ENCODE results near the gene GPR139. TPM values are rescaled to one million over a fixed set of nuclear protein-coding genes. Genes with fewer than 3 reads are reported as not detected.

The GPR139 gene
- total and polyA plus RNA-seq, 10 of the 15 experiments (the other 5 are each of a cell fraction or from before 2014, with no cell fraction given): not detected

GRCh38 chr16:20023190-20023589 is 50.5 kb downstream of the GPR139 start:
- no peak for DNase-seq (ENCODE audit: low read depth, low spot score)
- 0% methylated on average over 1 of the region's 1 CpG for WGBS (ENCODE audit: insufficient coverage, insufficient replicate concordance, low lambda C conversion rate, missing lambda C conversion rate)
- Histone ChIP-seq H3K79me2 (ENCODE audit: control insufficient read depth, insufficient read depth, low read length) (no peaks in the 10 kb centered on the region), H3K27me3 (replicated peaks in 1 of 2; ENCODE audit: control insufficient read depth in 2 of 2, insufficient read depth in 2 of 2, low read length in 1 of 2) (no peaks in the 10 kb centered on the region), H3K27ac (ENCODE audit: control insufficient read depth, insufficient read depth) (no peak overlapping the region), H3K4me3 (no peak overlapping the region), H3K9ac (ENCODE audit: control insufficient read depth, insufficient read depth, low read length) (no peak overlapping the region), H3K9me3 (replicated peaks; ENCODE audit: control insufficient read depth, insufficient read depth, low read length) (no peaks in the 10 kb centered on the region), H4K20me1 (ENCODE audit: control insufficient read depth, insufficient read depth) (no peaks in the 10 kb centered on the region), H3K4me2 (ENCODE audit: control insufficient read depth, insufficient read depth) (no peak overlapping the region), H3K4me1 (ENCODE audit: control insufficient read depth, insufficient read depth, low read length) (no peaks in the 10 kb centered on the region), H2AFZ (ENCODE audit: control insufficient read depth, low read depth, low read length) (no peak overlapping the region), H3K36me3 (ENCODE audit: control insufficient read depth in 2 of 2, insufficient read depth in 2 of 2, low read length in 1 of 2) (no peaks in the 10 kb centered on the region)
- TF ChIP-seq REST (IDR thresholded peaks at IDR 0.05; ENCODE audit: low read depth, low read length) (peak; percentile 80), SKIL (IDR thresholded peaks at IDR 0.05; ENCODE audit: low read depth, poor library complexity, severe bottlenecking) (no peak)
- in situ Hi-C loops (cut with MboI) (no loop called here), intact Hi-C loops (cut with micrococcal nuclease; ENCODE audit: unreplicated experiment) (no loop called here)
- ChIA-PET RAD21 (ENCODE audit: unreplicated experiment) (no interaction called here), CTCF (interaction anchor here (1.1 kb wide), 1 partner anchor 8 kb away, joined by 3 read pairs; no protein-coding TSS in a partner anchor), POLR2A (no interaction called here), SMC1A (ENCODE audit: uncharacterized antibody, unreplicated experiment) (no interaction called here)
- no TSS peak for BruUV-seq (replicated peaks)
- ATAC-seq: no peak
- FAIRE-seq: no peak

All from GM12878 (cell line).